ENCODE measurements around the gene PRPSAP1.

Gene PRPSAP1

GRCh38 chr17:76281573-76282371 is 71.9 kb downstream of the PRPSAP1 start:
- no peak for DNase-seq (ENCODE audit: low read depth, low spot score)
- no peak overlapping the region for H3K27ac ChIP-seq

GRCh38 chr17:76280650-76281049 is 73.1 kb downstream of the PRPSAP1 start:
- DNase-seq (ENCODE audit: low read depth, low spot score): no peak
- H3K27ac ChIP-seq: no peak overlapping the region

DNA sequence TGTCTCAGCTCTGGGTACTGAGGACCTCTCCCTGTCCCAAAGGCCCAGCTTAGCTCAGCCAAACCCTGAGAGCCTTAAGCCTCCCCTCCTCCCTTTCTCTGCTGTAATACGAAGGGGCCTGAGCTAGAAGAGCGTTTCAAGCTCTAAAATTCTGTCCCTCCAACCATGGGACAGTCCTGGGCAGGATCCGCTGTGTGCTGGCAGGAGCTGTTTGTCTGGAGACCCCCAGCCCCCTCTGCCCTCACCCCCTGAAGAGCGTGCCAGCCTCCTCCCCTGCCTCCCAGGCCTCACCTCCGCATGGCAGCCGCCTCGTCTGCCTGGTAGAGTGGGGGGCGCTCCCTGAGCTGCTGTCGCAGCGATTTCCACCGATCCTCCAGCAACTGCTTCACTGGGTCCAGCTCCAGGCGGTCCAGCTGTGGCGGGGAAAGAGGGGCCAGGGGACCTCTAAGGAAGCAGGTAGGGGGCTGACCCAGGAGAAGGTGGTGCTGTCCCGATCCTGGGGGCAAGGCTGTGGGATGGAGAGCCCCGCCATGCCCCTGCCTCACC is 73.9 kb downstream of the PRPSAP1 start:
- no peak for DNase-seq (ENCODE audit: low read depth, low spot score)
- H3K27ac ChIP-seq: no peak overlapping the region

DNA sequence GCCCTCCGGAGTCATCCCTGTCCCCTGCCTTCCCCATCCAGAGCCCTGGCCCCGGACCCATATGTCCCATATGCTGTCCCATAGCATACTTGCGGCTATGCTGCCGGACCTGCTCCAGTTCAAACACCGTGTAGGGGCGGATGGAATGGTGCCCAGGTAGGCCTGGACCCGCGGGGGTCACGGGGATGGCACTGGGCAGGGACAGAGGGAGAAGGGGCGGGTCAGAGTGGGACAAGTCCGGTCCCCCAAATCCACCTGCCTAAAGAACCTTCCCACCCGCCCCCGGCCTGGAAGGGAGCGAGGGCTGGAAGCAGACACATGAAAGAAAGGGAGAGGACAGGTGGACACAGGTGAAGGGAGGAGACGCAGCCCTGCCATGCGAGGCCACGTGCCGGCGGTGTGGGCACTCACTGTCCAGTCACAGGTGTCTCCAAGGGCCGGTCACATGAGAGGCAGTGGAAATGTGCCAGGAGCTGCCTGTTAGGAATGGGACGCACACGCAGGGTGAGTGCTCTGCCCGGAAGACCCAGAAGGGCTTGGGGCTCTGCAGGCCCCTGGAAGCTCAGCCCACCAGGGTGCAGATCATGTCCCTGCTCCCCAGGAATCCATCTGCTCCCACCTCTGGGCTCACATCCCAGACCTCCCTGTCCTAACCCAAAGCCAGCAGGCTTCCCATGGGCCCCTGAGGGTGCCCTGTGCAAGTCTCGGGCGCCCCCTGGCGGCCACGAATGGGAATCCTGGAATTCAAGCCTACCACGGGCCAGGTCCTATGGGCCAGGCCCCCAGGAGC is 74.6 kb downstream of the PRPSAP1 start:
- H3K27ac ChIP-seq: no peak overlapping the region
- no peak for DNase-seq (ENCODE audit: low read depth, low spot score)

GRCh38 chr17:76278268-76278908 is 75.3 kb downstream of the PRPSAP1 start:
- no peak overlapping the region for H3K27ac ChIP-seq
- no peak for DNase-seq (ENCODE audit: low read depth, low spot score)

- H3K27ac ChIP-seq: no peak overlapping the region
- no peak for DNase-seq (ENCODE audit: low read depth, low spot score)
Measured at GRCh38 chr17:76277300-76278267, 76.1 kb downstream of the PRPSAP1 start.

DNA sequence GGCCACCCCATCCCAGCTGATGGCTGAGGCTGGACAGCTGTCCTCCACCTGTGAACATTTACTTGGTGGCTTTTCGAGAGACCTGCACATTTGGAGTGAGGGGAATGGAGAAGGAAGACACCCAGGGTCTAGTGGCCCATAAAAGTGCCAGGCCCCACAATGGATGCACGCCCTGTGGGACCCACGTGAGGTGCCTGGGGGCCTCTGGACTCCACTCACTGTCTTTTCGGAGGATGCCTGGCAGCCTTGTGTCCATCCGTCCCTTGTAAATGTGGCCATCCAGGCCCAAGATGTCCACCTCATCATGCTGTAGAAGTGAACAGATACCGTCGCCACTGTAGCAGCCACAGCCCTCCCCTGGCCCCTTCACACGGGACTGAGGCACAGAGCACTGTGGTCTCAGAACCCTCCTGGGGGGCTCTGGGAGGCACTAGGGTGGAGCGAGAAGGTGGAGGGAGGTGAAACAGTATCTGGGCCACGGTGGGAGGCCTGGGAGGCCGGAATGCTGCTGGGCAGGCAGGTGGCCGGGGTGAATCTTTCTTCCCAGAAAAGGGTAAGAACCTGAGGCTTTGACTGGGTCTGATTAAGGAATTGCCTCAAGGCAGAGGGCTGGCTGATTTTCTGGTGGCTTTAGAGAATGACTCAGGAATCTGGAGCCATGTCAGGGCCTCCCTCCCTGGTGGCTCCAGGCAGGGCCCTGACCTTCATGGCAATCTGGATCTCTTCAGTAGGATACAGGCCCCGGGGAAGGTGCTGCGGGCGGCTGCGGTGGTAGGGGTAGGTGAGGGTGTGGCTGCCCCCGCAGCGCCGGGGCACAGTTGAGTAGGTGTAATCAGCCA is 77.0 kb downstream of the PRPSAP1 start:
- no peak overlapping the region for H3K27ac ChIP-seq
- DNase-seq (ENCODE audit: low read depth, low spot score): no peak

- H3K27ac ChIP-seq: no peak overlapping the region
- no peak for DNase-seq (ENCODE audit: low read depth, low spot score)
Measured at GRCh38 chr17:76276069-76276431, 77.7 kb downstream of the PRPSAP1 start.

GRCh38 chr17:76275382-76276068 is 78.2 kb downstream of the PRPSAP1 start:
- no peak overlapping the region for H3K27ac ChIP-seq
- no peak for DNase-seq (ENCODE audit: low read depth, low spot score)

- no peak overlapping the region for H3K27ac ChIP-seq
- DNase-seq (ENCODE audit: low read depth, low spot score): no peak
Measured at GRCh38 chr17:76274112-76274956, 79.4 kb downstream of the PRPSAP1 start.

DNA sequence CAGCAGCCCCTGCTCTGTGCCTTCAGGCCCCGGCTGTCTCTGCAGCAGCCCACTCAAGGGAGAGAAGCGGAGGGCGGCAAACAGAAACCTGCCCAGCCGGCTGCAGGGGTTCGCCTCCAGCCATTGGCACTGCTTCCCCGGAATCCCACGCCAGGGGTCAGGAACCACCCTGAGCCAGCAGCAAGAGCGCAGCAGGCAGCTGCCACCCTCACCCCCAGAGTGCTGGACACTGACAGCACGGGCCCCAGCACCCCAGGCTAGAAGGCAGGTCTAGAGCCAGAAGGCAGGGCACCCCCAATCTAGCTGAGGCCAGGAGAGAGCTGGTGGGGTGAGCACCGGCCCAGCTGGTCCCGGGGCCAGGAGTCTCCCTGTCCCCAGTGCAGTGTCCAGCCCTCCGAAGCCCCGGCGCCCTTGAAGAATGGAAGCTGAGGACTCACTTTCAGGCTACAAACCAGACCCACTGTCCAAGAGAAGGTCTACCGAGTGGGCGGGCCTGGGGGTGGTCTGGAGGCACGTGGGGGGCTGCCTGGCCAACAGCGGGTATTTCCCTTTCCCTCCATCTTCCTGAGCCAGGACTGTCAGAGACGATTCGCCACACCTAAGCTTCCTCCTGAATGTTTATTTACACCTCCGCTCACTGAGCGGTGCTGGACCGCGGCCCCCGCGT is 80.1 kb downstream of the PRPSAP1 start:
- no peak overlapping the region for H3K27ac ChIP-seq
- no peak for DNase-seq (ENCODE audit: low read depth, low spot score)

DNA sequence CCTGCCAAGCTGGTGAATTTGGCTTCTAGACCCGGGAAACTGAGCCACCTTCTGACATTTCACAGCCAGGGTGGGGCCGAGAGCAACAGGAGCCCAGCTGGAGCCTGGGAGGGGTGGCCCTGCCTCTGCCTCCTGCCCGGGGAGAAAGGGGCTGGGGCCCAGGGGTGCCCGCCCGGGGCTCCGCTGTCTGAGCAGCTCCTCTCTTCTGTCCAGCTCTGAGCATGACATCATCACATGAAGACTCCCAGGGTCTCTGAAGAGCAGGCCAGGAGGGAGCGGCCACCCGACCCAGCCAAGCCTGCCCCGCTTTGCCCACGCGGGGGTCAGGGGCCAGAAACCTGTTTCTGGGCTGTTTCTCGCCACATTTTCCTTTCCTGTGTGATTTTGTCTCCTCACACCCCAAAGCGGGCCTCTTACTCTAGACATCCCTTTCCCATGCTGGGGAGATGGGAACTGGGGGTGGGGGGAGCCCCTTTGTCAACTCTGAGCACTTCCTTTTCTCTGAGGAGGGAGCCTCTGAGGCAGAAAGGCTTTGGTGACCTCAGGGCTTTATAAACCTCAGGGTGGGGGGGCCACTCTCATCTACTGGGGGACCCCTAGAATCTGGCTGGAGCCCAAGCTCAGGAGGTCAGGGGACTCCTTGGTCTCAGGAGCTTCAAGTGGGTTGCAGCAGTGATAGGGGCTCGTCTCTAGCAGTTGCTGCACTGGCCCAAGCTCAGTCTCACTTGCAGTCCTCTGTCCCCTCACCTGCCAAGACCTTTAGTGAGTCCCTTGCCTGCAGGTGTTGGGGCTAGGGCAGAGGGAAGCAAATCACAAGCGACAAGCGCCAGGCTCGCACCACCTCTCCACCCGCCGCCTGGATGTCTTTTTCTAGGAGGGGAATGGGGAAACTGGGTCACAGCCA is 80.9 kb downstream of the PRPSAP1 start:
- no peak for DNase-seq (ENCODE audit: low read depth, low spot score)
- H3K27ac ChIP-seq: no peak overlapping the region

- no peak for DNase-seq (ENCODE audit: low read depth, low spot score)
Measured at GRCh38 chr17:76271669-76272540, 81.8 kb downstream of the PRPSAP1 start.

DNA sequence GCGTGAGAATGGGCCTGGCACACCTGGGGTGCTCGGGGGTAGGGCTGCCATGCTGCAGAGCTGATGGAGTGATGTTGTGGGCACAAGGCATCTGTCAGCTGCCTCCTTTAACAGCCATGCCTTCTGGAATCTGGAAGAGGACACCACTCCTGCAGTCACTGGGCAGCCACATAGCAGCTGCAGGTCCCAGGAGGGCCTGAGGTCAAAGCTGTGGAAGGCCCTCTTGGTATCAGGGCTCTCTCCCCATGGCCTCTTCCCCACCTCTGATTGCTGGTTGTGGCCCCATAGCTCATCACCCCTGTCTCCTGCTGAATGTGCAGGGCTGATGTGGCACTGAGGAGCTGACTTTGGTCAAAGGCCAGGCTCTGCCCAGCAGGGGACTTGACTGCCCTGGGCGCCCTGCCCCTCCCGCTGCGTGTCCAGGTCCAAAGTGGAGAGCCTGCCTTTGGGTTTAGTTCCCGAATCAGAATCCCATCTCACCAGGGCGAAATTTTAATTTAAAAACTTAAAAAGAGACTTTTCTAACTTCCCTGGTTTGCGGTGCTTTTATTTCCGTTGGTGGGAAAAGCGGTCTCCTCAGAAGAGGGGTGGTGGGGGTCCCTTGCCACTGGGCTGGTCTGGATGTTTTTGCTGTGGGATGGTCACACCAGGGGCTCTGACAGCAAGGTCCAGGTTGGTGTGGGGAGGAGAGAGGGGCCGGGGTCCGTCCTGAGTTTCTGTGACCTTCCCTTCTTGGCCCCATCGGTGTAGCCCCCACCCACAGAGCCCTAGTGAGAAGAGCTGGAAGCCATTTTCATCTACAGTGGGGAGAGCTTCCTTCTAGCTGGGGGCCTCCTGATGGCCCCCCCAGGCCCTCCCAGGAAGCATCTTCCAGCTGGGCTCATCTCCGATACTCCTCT is 82.7 kb downstream of the PRPSAP1 start:
- H3K27ac ChIP-seq: no peak overlapping the region
- no peak for DNase-seq (ENCODE audit: low read depth, low spot score)

More at GRCh38 chr17:76271669-76272540, 81.8 kb downstream of the PRPSAP1 start:
- H3K27ac ChIP-seq: no peak overlapping the region

All from epithelial cell of prostate (primary cell).